H1 (cell line): ENCODE results near the gene PHTF1. TPM values are rescaled to one million over a fixed set of nuclear protein-coding genes. Genes with fewer than 3 reads are reported as not detected.

Source experiments
- CTCF ChIA-PET: fragments of 300-600 bp; sonication (Branson Sonifier 250); formaldehyde crosslinking; loops from one replicate; lab custom pipeline; 2021; ENCODE audit not compliant: partially characterized antibody; lab: Charles Lee
- POLR2A ChIA-PET: fragments of 300-600 bp; sonication (Branson Sonifier 250); formaldehyde crosslinking; loops from one replicate; lab custom pipeline; 2021; ENCODE audit warnings: inconsistent platforms; ENCODE audit not compliant: partially characterized antibody; lab: Charles Lee
- DNase-seq, 2 experiments: peaks; one replicate each; pipeline versions ENCODE4 v3.0.0 to v3.0.0-alpha.2; 2010 to 2022; ENCODE audit warnings: low spot score in 2 of 2, low read depth in 1 of 2, mixed read lengths in 1 of 2
- FAIRE-seq: peaks from 2 replicates; lab custom pipeline; 2011; peaks lifted over from hg19 to GRCh38; lab: Jason Lieb, UNC
- H2AFZ ChIP-seq: 2 replicates; pipeline ENCODE4 v1.8.1; 2012; ENCODE audit warnings: low read length, inconsistent platforms
- H2AK5ac ChIP-seq: 2 replicates; pipeline ENCODE4 v1.6.1; 2013; ENCODE audit warnings: low read depth, low read length
- H2BK120ac ChIP-seq: replicated peaks from 2 replicates; pipeline ENCODE3; 2013; ENCODE audit warnings: low read depth, low read length, inconsistent platforms
- H2BK12ac ChIP-seq: 2 replicates; pipeline ENCODE4 v1.6.1; 2013; ENCODE audit warnings: low read depth, low read length
- H2BK15ac ChIP-seq: 2 replicates; pipeline ENCODE4 v1.6.1; 2013; ENCODE audit warnings: low read length
- H2BK20ac ChIP-seq: 2 replicates; pipeline ENCODE4 v1.6.1; 2013; ENCODE audit warnings: low read length
- H2BK5ac ChIP-seq: 2 replicates; pipeline ENCODE4 v1.6.1; 2013; ENCODE audit warnings: low read depth, low read length
- H3K14ac ChIP-seq: 2 replicates; pipeline ENCODE4 v1.6.1; 2013; ENCODE audit warnings: inconsistent platforms; ENCODE audit not compliant: insufficient read length
- H3K18ac ChIP-seq: 2 replicates; pipeline ENCODE4 v1.6.1; 2013; ENCODE audit warnings: low read length; ENCODE audit errors: extremely low read depth
- H3K23ac ChIP-seq: 2 replicates; pipeline ENCODE4 v1.6.1; 2013; ENCODE audit warnings: inconsistent platforms; ENCODE audit not compliant: insufficient read length
- H3K23me2 ChIP-seq: 2 replicates; pipeline ENCODE4 v1.6.1; 2013; ENCODE audit warnings: low read depth, low read length
- H3K27ac ChIP-seq: 2 replicates; pipeline ENCODE4 v1.6.1; 2011; ENCODE audit warnings: low read depth, low read length, inconsistent platforms
- H3K27me3 ChIP-seq, 4 experiments: replicated peaks in 1 of 4; 1 replicate in 1 of 4; 2 replicates in 3 of 4; pipeline versions ENCODE4 v1.6.1 to v1.8.1; 2011 to 2013; ENCODE audit warnings: low read length in 3 of 4, mild to moderate bottlenecking in 3 of 4, inconsistent platforms in 2 of 4, mixed read lengths in 2 of 4, moderate library complexity in 1 of 4; ENCODE audit not compliant: control insufficient read depth in 3 of 4, insufficient read depth in 3 of 4; ENCODE audit errors: extremely low read depth in 1 of 4
- H3K36me3 ChIP-seq, 4 experiments: 2 replicates each; pipeline versions ENCODE4 v1.6.1 to v1.8.1; 2011 to 2013; ENCODE audit warnings: mild to moderate bottlenecking in 4 of 4, low read length in 3 of 4, moderate library complexity in 2 of 4, control low read depth in 1 of 4, inconsistent platforms in 1 of 4; ENCODE audit not compliant: insufficient read depth in 4 of 4, control insufficient read depth in 2 of 4
- H3K4ac ChIP-seq: replicated peaks from 2 replicates; pipeline ENCODE3; 2013; ENCODE audit warnings: low read length, low read depth, mixed read lengths, inconsistent platforms; ENCODE audit not compliant: insufficient read length
- H3K4me1 ChIP-seq, 4 experiments: replicated peaks in 1 of 4; 1 replicate in 1 of 4; 2 replicates in 3 of 4; pipeline versions ENCODE4 v1.6.1 to v1.8.1; 2011 to 2013; ENCODE audit warnings: low read length in 3 of 4, inconsistent platforms in 2 of 4, mixed read lengths in 1 of 4; ENCODE audit not compliant: insufficient read depth in 4 of 4, control insufficient read depth in 3 of 4
- H3K4me2 ChIP-seq, 2 experiments: 2 replicates each; pipeline versions ENCODE4 v1.6.1 to v1.8.1; 2011 to 2013; ENCODE audit warnings: low read depth in 2 of 2, low read length in 2 of 2, control low read depth in 1 of 2, inconsistent platforms in 1 of 2, mild to moderate bottlenecking in 1 of 2; ENCODE audit not compliant: insufficient read depth in 1 of 2
- H3K4me3 ChIP-seq, 4 experiments: fragments of 200-600, 300-600 bp in 1 of 4; sonication (generic), shearing (Covaris generic), sonication (Bioruptor Twin) in 1 of 4; 2 replicates each; pipeline versions ENCODE4 v1.5.1 to v1.8.1; 2011 to 2016; ENCODE audit warnings: low read length in 4 of 4, low read depth in 3 of 4, control low read depth in 2 of 4, inconsistent platforms in 2 of 4, mild to moderate bottlenecking in 2 of 4, mixed read lengths in 1 of 4, moderate library complexity in 1 of 4; ENCODE audit not compliant: insufficient read depth in 2 of 4; ENCODE audit errors: extremely low read depth in 1 of 4
- H3K56ac ChIP-seq: replicated peaks from 2 replicates; pipeline ENCODE3; 2013; ENCODE audit warnings: low read depth, mild to moderate bottlenecking, mixed read lengths, low read length, inconsistent platforms; ENCODE audit not compliant: insufficient read length
- H3K79me1 ChIP-seq: 2 replicates; pipeline ENCODE4 v1.6.1; 2013; ENCODE audit warnings: low read depth, low read length, control low read depth
- H3K79me2 ChIP-seq, 2 experiments: 2 replicates each; pipeline versions ENCODE4 v1.6.1 to v1.8.1; 2012 to 2013; ENCODE audit warnings: low read length in 2 of 2, mild to moderate bottlenecking in 2 of 2, inconsistent platforms in 1 of 2; ENCODE audit not compliant: insufficient read depth in 2 of 2, control insufficient read depth in 1 of 2
- H3K9ac ChIP-seq, 4 experiments: replicated peaks in 1 of 4; 1 replicate in 1 of 4; 2 replicates in 3 of 4; pipeline versions ENCODE4 v1.6.1 to v1.8.1; 2011 to 2013; ENCODE audit warnings: low read depth in 3 of 4, low read length in 3 of 4, control low read depth in 2 of 4, mild to moderate bottlenecking in 2 of 4, moderate library complexity in 2 of 4, inconsistent platforms in 1 of 4; ENCODE audit errors: extremely low read depth in 1 of 4
- H3K9me3 ChIP-seq, 2 experiments: 2 replicates each; pipeline versions ENCODE4 v1.6.1 to v1.8.1; 2012 to 2013; ENCODE audit warnings: mild to moderate bottlenecking in 2 of 2, moderate library complexity in 2 of 2, control low read depth in 1 of 2, inconsistent platforms in 1 of 2, low read depth in 1 of 2, low read length in 1 of 2, mixed read lengths in 1 of 2; ENCODE audit not compliant: insufficient read depth in 2 of 2
- H4K20me1 ChIP-seq, 2 experiments: replicated peaks in 1 of 2; 2 replicates each; pipeline versions ENCODE3 to v1.8.1; 2011 to 2013; ENCODE audit warnings: inconsistent platforms in 2 of 2, low read length in 2 of 2, mild to moderate bottlenecking in 1 of 2; ENCODE audit not compliant: insufficient read depth in 2 of 2, control insufficient read depth in 1 of 2
- H4K5ac ChIP-seq: 2 replicates; pipeline ENCODE4 v1.6.1; 2013; ENCODE audit warnings: low read length, low read depth, mixed read lengths, inconsistent platforms; ENCODE audit not compliant: insufficient read length
- H4K8ac ChIP-seq: 2 replicates; pipeline ENCODE4 v1.8.0; 2013; ENCODE audit warnings: mild to moderate bottlenecking, moderate library complexity, low read length, inconsistent platforms; ENCODE audit not compliant: insufficient read depth; ENCODE audit errors: extremely low read depth
- H4K91ac ChIP-seq: replicated peaks from 2 replicates; pipeline ENCODE3; 2013; ENCODE audit warnings: low read length, mixed read lengths, inconsistent platforms; ENCODE audit not compliant: insufficient read length
- CBX5 ChIP-seq: fragments of 300-800, 300-1000 bp; sonication (generic); IDR thresholded peaks from 2 replicates; pipeline ENCODE4 v1.7.1; 2016; ENCODE audit warnings: antibody characterized with exemption, low read length, low read depth
- CHD1 ChIP-seq: IDR thresholded peaks from 2 replicates; pipeline ENCODE4 v1.6.1; 2012; ENCODE audit warnings: low read depth, low read length, improper control_type of control experiment
- EP300 ChIP-seq, 2 experiments: IDR thresholded peaks; 1 replicate in 1 of 2; 2 replicates in 1 of 2; pipeline ENCODE4 v1.6.1; 2011 to 2012; ENCODE audit warnings: low read depth in 2 of 2, low read length in 2 of 2, mild to moderate bottlenecking in 2 of 2, borderline replicate concordance in 1 of 2, inconsistent platforms in 1 of 2, moderate library complexity in 1 of 2
- HDAC6 ChIP-seq: IDR thresholded peaks from one replicate; pipeline ENCODE4 v1.7.1; 2012; ENCODE audit warnings: low read depth, mild to moderate bottlenecking, inconsistent platforms, low read length, moderate library complexity
- SP4 ChIP-seq: IDR thresholded peaks from 2 replicates; pipeline ENCODE4 v1.6.1; 2012; ENCODE audit warnings: low read length, inconsistent platforms
- TBP ChIP-seq: IDR thresholded peaks from 2 replicates; pipeline ENCODE4 v1.6.1; 2011; ENCODE audit warnings: low read depth, low read length, improper control_type of control experiment
- TEAD4 ChIP-seq: IDR thresholded peaks from 2 replicates; pipeline ENCODE4 v1.6.1; 2012; ENCODE audit warnings: low read depth, low read length, inconsistent platforms, mixed read lengths
- WGBS, 2 experiments: shearing (Covaris generic) in 1 of 2; methylation state at CpG; one replicate each; pipeline versions ENCODE4 v1.1.6 to v1.1.7; 2013 to 2015; ENCODE audit warnings: low lambda C conversion rate in 2 of 2, mixed read lengths in 2 of 2, inconsistent platforms in 1 of 2, low coverage in 1 of 2, missing lambda C conversion rate in 1 of 2; ENCODE audit not compliant: insufficient replicate concordance in 2 of 2, insufficient coverage in 1 of 2, insufficient read length in 1 of 2; ENCODE audit errors: extremely low coverage in 1 of 2, missing lambda C conversion rate in 1 of 2; 5-methylcytosine and 5-hydroxymethylcytosine counted together
- polyA plus RNA-seq, 7 experiments: library from polyadenylated mRNA; depleted of rRNA in 3 of 7; stranded (reverse) in 5 of 7; unstranded in 2 of 7; fragments of >200 nt in 5 of 7; fragments of 200-250 nt in 2 of 7; gene quantifications; 1 replicate in 5 of 7; 2 replicates in 1 of 7; 4 replicates in 1 of 7; pipeline versions ENCODE4 v1.2.1 to v1.2.3, GENCODE V29; 2011 to 2013; ENCODE audit warnings: missing spikeins in 2 of 7, mixed read lengths in 2 of 7
- total RNA-seq: library from RNA; stranded (reverse); fragmentation: NEBNext Ultra II Directional; extraction: Animal tissue kit (Norgen Biotek cat#: 25700); gene quantifications from 2 replicates; pipeline ENCODE4 v1.2.1, GENCODE V29; 2021

Gene PHTF1
- total and polyA plus RNA-seq, 2 of the 8 experiments (the other 6 are each of a cell fraction or from before 2014, with no cell fraction given): 9.1 to 26.9 TPM

DNA sequence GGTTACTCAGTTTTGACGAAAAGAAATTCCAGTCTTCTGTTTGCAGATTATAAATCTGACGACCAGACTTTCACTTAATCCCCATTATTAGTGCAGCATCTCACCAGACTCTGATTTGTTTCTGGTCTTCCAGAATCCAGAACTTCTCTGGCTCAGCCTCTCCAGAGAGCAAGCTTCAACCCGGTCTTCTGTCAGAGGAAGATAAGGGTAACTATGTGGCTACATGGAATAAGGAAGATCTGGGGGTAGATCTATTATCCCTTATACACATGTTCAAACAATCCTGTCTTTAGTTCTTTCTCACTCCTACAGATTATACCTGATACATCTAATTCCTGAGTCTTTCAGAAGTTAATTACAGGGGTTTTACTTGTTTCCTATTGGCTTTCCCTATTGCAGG lies 9.9 kb downstream of the PHTF1 start:
- Histone ChIP-seq H2BK120ac (no peak overlapping the region), H3K36me3 (peaks cover 0 to 15% (median 4%) of the 10 kb centered on the region in 4 experiments; a peak in 3 of 8 replicates), H3K23me2 (no peaks in the 10 kb centered on the region), H3K79me1 (no peaks in the 10 kb centered on the region), H3K18ac (no peak overlapping the region), H2BK5ac (no peak overlapping the region), H2BK20ac (no peak overlapping the region), H3K23ac (no peak overlapping the region), H3K9ac (no peak overlapping the region), H4K91ac (no peak overlapping the region), H3K4me2 (no peak overlapping the region), H2AFZ (no peak overlapping the region), H3K9me3 (peaks cover 0 to 7% of the 10 kb centered on the region in 2 experiments; a peak in 2 of 4 replicates), H3K4ac (no peak overlapping the region), H3K27me3 (no peaks in the 10 kb centered on the region), H2BK12ac (no peak overlapping the region), H4K8ac (no peak overlapping the region), H3K79me2 (no peaks in the 10 kb centered on the region), H3K27ac (no peak overlapping the region), H3K4me1 (no peaks in the 10 kb centered on the region), H2AK5ac (no peak overlapping the region), H4K20me1 (no peaks in the 10 kb centered on the region), H3K4me3 (no peak overlapping the region), H3K56ac (no peak overlapping the region), H3K14ac (no peak overlapping the region), H2BK15ac (no peak overlapping the region), H4K5ac (no peak overlapping the region)
- CTCF ChIA-PET: interaction anchor here (0.7 kb wide), 1 partner anchor 37 kb away, joined by 4 read pairs; no protein-coding TSS in a partner anchor
- POLR2A ChIA-PET: no interaction called here
- WGBS, 2 experiments: 94% methylated on average over 3 of the region's 3 CpGs; no CpG with 5 or more reads in 1 of the 2 experiments
- DNase-seq: no peak
- FAIRE-seq: no peak
- TF ChIP-seq TEAD4 (no peak), CHD1 (no peak), EP300 (IDR thresholded peaks at IDR 0.05; ENCODE audit: borderline replicate concordance in 1 of 2, low read depth in 2 of 2, low read length in 2 of 2) (no peak), HDAC6 (no peak), TBP (no peak), CBX5 (no peak), SP4 (no peak)
